H1 (cell line): ENCODE measurements around the gene POLRMT. TPM values are rescaled to one million over a fixed set of nuclear protein-coding genes. Genes with fewer than 3 reads are reported as not detected.

Experiments
- CBX5 ChIP-seq: fragments of 300-800, 300-1000 bp; sonication (generic); IDR thresholded peaks from 2 replicates; pipeline ENCODE4 v1.7.1; 2016; ENCODE audit warnings: antibody characterized with exemption, low read length, low read depth
- CHD7 ChIP-seq: fragments of 300-600 bp; sonication (generic); IDR thresholded peaks from 2 replicates; pipeline ENCODE4 v1.7.1; 2012; ENCODE audit warnings: low read length, moderate library complexity, mild to moderate bottlenecking, inconsistent platforms; ENCODE audit not compliant: insufficient replicate concordance
- E2F6 ChIP-seq: IDR thresholded peaks from 2 replicates; pipeline ENCODE4 v1.6.1; 2012; ENCODE audit warnings: inconsistent platforms
- KDM5A ChIP-seq: fragments of 200-600 bp; IDR thresholded peaks from 2 replicates; pipeline ENCODE4 v1.7.1; 2012; ENCODE audit warnings: mild to moderate bottlenecking, low read length, inconsistent platforms, mixed read lengths
- MAX ChIP-seq: IDR thresholded peaks from 2 replicates; pipeline ENCODE4 v1.6.1; 2012; ENCODE audit warnings: inconsistent platforms
- RFX5 ChIP-seq: IDR thresholded peaks from 2 replicates; pipeline ENCODE4 v1.6.1; 2011; ENCODE audit warnings: low read depth, low read length, improper control_type of control experiment, borderline replicate concordance
- TAF1 ChIP-seq: IDR thresholded peaks from 2 replicates; pipeline ENCODE4 v1.6.1; 2011; ENCODE audit warnings: mild to moderate bottlenecking, low read depth, low read length
- USF2 ChIP-seq: IDR thresholded peaks from 2 replicates; pipeline ENCODE4 v1.6.1; 2011; ENCODE audit warnings: low read length, improper control_type of control experiment
- polyA plus RNA-seq, 7 experiments: library from polyadenylated mRNA; depleted of rRNA in 3 of 7; stranded (reverse) in 5 of 7; unstranded in 2 of 7; fragments of >200 nt in 5 of 7; fragments of 200-250 nt in 2 of 7; gene quantifications; 1 replicate in 5 of 7; 2 replicates in 1 of 7; 4 replicates in 1 of 7; pipeline versions ENCODE4 v1.2.1 to v1.2.3, GENCODE V29; 2011 to 2013; ENCODE audit warnings: missing spikeins in 2 of 7, mixed read lengths in 2 of 7
- total RNA-seq: library from RNA; stranded (reverse); fragmentation: NEBNext Ultra II Directional; extraction: Animal tissue kit (Norgen Biotek cat#: 25700); gene quantifications from 2 replicates; pipeline ENCODE4 v1.2.1, GENCODE V29; 2021

POLRMT gene
- total and polyA plus RNA-seq, 2 of the 8 experiments (the other 6 are each of a cell fraction or from before 2014, with no cell fraction given), result 93.0 to 111 TPM

GRCh38 chr19:678791-679388 is 45.6 kb upstream of the POLRMT start (continued):
- TF ChIP-seq USF2 (no peak), TAF1 (no peak), CHD7 (no peak), MAX (no peak), CBX5 (no peak), E2F6 (no peak), RFX5 (no peak), KDM5A (no peak)
